GM21528 (cell line): ENCODE data around the gene IGFBP7.

Source experiments
- ATAC-seq: cut with Tn5 transposase; IDR thresholded peaks from one replicate; pipeline ENCODE4 v1.9.1; 2021; ENCODE audit warnings: mild to moderate bottlenecking, moderate library complexity; ENCODE audit not compliant: unreplicated experiment, low FRiP score

Gene IGFBP7

GRCh38 chr4:57131849-57132742 is 21.9 kb upstream of the IGFBP7 start:
- no peak for ATAC-seq

- no peak for ATAC-seq
Measured at GRCh38 chr4:57129477-57129876, 19.3 kb upstream of the IGFBP7 start.

- ATAC-seq = no peak
Measured at GRCh38 chr4:57127361-57127760, 17.2 kb upstream of the IGFBP7 start.

DNA sequence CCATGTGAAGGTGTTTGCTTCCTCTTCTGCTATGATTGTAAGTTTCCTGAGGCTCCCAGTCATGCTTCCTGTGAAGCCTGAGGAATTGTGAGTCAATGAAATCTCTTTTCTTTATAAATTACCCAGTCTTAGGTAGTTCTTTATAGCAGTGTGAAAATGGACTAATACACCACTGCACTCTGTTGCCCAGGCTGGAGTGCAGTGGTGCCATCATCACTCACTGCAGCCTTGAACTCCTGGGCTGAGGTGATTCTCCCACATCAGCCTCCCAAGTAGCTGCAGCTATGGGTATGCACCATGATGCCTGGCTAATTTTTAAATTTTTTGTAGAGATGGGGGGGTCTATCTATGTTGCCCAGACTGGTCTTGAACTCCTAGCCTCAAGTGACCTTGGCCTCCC is 15.8 kb upstream of the IGFBP7 start:
- no peak for ATAC-seq

- no peak for ATAC-seq
Measured at GRCh38 chr4:57124145-57124544, 14.0 kb upstream of the IGFBP7 start.

DNA sequence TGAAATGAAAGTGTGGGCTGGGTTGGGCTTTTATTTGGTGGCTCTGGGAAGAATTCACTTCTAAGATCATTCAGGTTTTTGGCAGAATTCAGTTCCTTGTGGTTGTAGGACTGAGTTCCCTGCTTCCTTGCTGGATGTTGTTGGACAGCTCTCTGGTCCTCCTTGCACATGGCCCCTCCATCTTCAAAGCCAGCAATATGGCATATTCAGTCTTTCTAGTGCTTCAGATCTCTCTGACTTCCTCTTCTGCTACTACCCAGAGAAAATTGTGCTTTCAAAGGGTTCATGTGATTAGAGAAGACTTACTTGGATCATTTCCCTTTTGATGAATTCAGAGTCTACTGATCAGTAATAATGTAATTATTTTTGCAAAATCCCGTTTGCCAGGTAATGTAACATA is 12.8 kb upstream of the IGFBP7 start:
- ATAC-seq = no peak

- ATAC-seq = no peak
Measured at GRCh38 chr4:57119054-57119651, 9.0 kb upstream of the IGFBP7 start.

DNA sequence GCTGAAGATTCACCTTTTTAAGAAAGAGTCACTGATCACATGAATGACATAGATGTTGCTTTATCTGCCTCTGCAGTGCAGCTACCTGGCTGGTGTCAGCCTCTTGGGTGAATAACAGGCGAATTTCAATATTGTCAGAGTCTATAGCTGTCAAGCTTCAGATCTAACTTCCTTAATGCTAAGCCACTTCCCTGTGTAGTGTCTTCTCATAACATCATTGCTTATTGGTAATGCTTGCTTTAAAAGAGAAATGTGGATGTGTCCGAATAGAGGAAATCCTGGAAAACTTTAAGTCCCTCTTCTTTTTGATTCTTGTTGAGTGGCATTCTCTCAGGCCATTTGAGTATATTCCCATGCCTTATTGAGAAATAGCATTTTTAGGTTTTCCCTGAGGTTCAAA is 7.3 kb upstream of the IGFBP7 start:
- ATAC-seq = no peak

- ATAC-seq = no peak
Measured at GRCh38 chr4:57116245-57116644, 6.1 kb upstream of the IGFBP7 start.

- ATAC-seq = no peak
Measured at GRCh38 chr4:57114973-57115372, 4.8 kb upstream of the IGFBP7 start.

- ATAC-seq = no peak
Measured at GRCh38 chr4:57113870-57114269, 3.7 kb upstream of the IGFBP7 start.

DNA sequence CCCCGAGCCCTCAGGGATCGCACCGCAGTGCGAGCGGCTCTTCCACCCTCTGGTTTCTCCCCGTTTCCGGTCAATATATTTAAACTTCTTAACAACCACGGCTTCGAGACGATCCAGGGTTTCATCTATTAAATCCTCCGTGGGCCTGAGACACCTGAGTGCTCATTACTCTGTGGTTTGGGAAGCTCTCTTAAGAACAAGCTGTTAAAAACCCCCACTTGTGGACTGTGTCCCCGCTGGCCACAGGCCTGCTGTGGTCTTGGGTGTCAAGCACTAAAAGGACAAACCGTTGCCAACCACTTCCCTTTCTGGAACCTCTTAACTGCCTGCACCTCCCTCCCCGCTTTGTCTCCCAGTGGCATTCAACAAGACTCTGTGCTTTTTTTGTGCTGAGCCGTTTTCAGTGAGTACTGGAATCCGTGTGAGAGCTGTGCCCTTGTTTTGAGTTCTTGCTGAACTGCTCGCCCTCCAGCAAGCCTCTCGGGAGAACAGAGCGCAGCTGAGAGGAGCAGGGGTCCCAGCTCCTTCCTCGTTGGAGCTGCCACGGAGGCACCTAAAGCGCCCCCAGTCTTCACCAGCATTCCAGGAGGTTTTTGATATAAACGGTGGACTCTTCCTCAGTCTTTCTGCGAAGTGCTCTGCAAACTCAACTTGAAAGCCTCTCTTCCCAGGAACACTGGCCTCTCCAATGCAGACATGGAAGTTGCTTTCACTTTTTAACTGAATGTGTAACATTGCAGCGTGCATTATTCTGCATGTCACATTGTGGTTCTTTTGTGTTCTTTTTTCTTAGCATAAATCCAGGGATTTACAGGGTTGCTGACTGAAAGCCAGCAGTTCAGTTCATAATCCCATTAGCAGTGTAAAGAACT is 691 bp upstream of the IGFBP7 start:
- ATAC-seq = peak; percentile 59

DNA sequence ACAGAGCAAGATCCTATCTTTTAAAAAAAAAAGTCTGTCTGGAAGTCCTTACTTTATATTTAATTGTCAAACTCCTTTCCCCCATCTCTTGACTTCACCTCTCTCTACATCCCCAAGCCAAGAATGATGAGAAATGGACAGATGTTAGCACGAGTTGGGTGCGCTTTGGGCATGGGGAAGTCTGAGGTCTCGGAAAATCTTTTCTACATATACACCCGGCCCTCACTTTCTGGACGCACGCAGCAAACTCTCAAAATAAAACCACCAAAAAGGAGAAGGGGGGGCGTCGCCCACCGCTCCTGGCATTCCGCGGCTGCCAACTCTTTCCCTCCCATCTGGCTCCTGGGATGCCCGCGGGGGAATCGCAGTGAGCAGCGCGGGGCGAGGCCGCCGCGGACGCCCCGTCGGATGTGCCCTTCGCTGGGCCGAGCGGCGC is 756 bp downstream of the IGFBP7 start:
- ATAC-seq = no peak

DNA sequence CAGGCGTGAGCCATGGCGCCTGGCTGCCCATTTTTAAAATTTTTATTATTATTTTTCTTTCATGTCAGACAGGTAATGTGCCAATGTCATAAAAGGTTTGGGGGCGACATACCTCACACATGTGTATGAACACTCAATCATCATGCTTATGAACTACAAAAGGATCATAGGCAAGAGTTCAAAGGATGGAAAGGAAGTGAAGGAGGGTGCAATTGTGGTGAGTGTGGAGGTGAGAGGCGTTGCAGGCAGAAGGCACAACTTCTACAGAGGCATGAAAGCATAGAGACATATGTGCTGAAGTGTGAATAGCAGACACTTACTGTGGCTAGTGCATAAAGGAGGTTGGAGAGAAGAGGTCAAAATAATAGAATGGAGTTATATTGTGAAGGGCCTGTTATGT is 4.0 kb downstream of the IGFBP7 start:
- no peak for ATAC-seq

DNA sequence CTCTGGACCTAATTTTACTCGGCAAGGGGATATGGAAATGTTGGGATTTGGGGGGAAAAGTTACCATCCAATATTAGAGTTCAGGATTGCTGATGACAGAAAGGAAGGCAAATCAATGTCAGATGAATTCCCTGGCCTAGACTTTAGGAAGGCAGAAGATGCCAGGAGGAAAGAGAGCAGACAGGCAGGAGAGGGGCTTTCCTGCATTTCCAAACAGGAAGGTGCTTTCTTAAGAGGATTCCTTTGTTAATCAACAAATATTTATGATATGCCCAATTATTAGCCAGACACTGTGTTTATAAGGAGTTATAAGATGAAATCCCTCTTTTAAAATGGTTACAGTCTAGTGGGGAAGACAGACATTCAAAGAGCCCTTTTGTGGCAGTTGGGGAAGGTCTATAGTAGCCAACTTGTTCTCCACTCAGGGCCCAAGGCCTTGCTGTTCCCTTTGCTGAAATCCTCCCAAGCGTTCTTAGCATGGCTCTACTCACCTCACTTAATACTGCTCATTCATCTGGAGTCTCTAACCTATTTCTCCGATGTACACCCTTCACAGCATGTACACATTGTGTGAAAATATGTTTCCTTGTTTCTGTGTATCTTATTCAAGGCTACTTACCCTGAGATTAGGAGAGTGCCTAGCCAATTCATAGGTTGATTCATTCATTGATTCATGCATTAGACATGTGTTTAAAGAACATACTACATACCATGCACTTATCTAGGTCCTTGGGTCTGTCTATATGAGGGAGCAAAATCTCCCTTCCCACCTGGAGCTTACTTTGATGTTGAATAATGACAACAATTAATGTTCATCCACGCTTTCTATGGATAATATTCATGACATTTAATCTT is 5.3 kb downstream of the IGFBP7 start:
- ATAC-seq = no peak

- no peak for ATAC-seq
Measured at GRCh38 chr4:57103051-57103450, 7.1 kb downstream of the IGFBP7 start.

DNA sequence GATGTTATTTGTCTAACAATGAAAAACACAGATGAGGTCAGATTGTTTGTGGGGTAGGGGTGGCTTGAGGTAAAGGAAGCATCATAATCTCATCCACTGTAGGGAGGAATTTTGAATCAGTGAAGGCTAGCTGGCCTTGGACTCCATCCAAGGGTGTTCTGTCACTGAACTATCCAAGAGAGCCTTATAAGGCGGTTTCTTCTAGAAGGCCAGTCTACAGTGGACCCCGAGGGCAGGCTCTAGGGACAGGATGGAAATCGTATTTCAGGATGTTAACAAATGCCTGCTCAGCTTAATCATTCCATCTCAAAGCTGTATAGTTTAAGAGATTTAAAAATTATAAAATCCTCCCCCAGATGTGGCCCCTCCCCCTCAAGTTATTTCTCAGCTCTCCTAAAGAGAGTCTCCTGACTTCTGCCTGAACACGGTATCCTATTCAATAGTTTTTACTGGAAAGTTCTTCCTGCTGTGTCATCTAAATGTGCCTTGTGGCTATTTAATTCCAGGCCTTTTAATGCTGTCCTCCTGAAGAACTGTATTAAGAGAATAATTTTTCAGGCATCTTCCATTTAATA is 8.0 kb downstream of the IGFBP7 start:
- no peak for ATAC-seq

DNA sequence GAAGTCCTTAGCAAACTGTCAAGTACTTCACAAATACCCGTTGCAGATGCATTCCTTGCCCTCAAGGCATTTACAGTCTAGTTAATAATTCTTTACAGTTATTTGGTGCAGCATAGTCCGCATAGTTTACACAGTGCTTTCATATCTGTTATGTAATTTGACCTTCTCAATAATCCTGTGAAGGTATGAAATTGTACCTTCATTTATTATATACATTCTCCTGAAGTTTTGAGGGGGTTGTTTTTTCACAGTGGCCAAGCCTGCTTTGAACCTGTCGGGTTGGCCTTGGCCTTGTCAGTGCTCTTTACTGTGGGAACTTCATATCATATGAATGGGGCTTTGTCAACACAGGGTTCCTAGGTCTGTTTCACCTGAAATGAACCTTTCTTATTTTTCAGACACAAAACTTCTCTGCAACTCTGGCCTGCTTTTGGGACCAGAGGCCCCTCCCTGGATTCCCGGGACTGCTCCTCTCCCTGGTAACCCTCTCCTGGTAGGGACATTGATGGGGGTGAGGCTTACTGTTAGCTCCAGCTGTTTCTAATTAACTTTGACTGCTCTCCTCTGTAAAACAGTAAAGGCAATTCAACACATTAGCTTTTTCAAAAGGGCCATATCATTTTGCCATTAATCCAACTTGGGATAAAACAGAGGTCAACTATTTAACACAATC is 9.1 kb downstream of the IGFBP7 start:
- no peak for ATAC-seq

DNA sequence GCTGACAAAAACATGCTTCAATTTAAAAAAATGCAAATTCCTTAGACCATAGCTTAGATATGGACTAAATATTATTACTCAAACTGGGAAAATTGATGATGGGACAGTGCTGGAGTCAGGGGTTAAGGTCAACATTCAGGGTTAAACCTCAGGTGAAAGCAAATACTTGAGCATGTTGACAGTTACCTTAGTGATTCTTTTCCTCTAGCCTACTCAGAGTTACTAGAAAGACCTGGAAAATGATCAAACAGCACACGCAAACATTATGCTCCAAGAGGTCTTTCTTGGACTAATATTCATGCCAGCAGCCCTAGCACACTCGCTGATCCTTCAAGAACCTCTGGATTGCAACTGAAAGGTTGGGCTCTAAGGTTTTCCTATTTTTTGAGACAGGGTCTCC is 10.8 kb downstream of the IGFBP7 start:
- no peak for ATAC-seq
